Measurements from ENCODE around the gene LCLAT1.
"Not testable (repeated sequence)": the region's sequence is repeated elsewhere in the genome, so short reads cannot be mapped to it uniquely, and the experiment has no call there.

The LCLAT1 gene

DNA sequence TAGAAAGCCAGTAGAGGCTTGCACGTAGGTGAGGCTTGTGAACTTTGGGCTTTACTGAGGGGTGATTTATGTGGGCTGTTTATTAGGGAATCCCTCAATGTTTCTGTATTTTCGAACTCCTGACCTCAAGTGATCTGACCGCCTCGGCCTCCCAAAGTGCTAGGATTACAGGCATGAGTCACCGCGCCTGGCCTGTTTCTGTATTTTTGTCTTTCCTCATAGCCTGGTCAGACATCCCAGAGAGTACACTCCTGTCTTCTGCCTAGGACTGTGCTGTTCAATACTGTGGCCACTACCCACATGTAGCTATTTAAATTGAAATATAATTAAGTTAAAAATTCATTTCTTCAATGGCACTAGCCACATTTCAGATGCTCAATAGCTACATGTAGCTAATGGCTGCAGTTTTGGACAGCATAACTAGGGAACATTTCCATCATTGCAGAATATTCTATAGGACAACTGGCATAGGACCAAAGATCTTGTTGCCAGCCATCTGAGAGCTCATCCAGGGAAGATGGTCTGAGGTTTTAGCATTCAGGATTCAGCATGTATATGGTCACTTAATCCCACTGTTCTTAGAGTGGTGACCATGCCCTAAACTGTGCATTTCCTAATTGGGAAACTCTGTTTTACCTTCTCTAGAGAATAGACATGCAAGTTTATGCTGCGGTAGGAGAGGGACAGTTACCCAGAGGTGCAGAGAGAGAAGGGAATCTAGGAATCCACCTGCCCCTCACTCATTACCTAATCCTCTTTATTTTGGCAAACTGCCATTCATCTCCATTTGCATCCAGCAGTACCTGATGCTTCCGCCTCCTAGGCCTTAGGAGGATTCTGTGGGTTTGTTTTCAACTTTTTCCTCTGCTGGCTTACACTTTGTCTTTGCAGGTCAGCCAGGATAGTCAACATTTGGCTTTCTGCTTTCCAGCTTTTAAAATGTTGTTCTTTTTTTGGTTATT is 64.4 kb downstream of the LCLAT1 start:
- H3K9me3 ChIP-seq: no peaks in the 10 kb centered on the region
- H3K27me3 ChIP-seq: no peaks in the 10 kb centered on the region
- H3K4me3 ChIP-seq (ENCODE audit: low read depth in 1 of 2, low read length in 1 of 2): no peak overlapping the region
- H3K36me3 ChIP-seq: no peaks in the 10 kb centered on the region
- TF ChIP-seq, protein P1, sequence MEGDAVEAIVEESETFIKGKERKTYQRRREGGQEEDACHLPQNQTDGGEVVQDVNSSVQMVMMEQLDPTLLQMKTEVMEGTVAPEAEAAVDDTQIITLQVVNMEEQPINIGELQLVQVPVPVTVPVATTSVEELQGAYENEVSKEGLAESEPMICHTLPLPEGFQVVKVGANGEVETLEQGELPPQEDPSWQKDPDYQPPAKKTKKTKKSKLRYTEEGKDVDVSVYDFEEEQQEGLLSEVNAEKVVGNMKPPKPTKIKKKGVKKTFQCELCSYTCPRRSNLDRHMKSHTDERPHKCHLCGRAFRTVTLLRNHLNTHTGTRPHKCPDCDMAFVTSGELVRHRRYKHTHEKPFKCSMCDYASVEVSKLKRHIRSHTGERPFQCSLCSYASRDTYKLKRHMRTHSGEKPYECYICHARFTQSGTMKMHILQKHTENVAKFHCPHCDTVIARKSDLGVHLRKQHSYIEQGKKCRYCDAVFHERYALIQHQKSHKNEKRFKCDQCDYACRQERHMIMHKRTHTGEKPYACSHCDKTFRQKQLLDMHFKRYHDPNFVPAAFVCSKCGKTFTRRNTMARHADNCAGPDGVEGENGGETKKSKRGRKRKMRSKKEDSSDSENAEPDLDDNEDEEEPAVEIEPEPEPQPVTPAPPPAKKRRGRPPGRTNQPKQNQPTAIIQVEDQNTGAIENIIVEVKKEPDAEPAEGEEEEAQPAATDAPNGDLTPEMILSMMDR (IDR thresholded peaks at IDR 0.05): no peak
- no peak overlapping the region for H3K27ac ChIP-seq
- peaks cover 0 to 4% of the 10 kb centered on the region in 2 experiments for H3K4me1 ChIP-seq (ENCODE audit: control insufficient read depth in 1 of 2, insufficient read depth in 1 of 2, low read depth in 1 of 2, low read length in 1 of 2)

DNA sequence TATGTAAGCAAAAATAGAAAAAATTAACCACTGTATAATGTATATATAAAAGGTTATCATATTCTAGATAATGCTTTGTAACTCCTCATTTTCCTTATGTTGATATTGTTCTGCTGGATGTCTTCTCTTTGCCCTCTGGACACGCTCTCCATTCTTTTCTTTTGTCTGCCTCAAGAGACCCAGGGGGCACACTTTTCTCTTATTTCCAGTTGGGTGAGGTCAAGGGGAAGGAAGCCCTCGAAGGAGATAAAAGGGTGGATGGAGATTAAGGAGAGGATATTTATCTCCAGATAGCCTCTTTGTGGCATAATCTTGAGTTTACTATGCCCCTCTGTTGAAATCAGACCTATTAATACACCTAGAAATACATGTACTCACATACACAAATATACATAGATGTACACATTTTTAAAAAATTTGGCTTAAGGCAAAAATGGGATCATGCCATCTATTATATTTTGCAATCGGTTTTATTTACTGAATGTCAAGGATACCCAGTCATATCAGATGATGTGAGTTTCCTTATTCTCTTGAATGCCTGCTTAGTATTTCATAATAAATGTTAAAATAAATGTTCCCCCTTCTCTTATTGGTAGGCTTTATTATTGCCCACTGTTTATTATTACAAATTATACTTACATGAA is 65.3 kb downstream of the LCLAT1 start:
- Histone ChIP-seq H3K36me3 (no peaks in the 10 kb centered on the region), H3K4me3 (ENCODE audit: low read depth in 1 of 2, low read length in 1 of 2) (no peak overlapping the region), H3K4me1 (ENCODE audit: control insufficient read depth in 1 of 2, insufficient read depth in 1 of 2, low read depth in 1 of 2, low read length in 1 of 2) (no peaks in the 10 kb centered on the region), H3K9me3 (no peaks in the 10 kb centered on the region), H3K27me3 (no peaks in the 10 kb centered on the region), H3K27ac (no peak overlapping the region)
- TF ChIP-seq, protein P1 (IDR thresholded peaks at IDR 0.05): no peak

DNA sequence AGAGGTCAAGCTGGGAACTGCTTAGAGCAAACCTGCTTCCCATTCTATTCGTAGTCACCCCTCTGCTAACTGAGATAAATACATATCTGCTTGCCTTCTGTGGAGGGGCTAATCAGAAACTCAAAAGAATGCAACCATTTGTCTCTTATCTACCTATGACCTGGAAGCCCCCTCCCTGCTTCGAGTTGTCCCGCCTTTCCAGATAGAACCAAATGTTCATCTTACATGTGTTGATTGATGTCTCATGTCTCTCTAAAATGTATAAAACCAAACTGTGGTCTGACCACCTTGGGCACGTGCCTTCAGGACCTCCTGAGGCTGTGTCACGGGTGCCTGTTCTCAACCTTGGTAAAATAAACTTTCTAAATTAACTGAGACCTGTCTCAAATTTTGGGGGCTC is 66.6 kb downstream of the LCLAT1 start:
- not testable (repeated sequence) for H3K36me3 ChIP-seq; H3K27me3 ChIP-seq; H3K4me1 ChIP-seq (ENCODE audit: control insufficient read depth in 1 of 2, insufficient read depth in 1 of 2, low read depth in 1 of 2, low read length in 1 of 2); H3K9me3 ChIP-seq; H3K4me3 ChIP-seq (ENCODE audit: low read depth in 1 of 2, low read length in 1 of 2); H3K27ac ChIP-seq

DNA sequence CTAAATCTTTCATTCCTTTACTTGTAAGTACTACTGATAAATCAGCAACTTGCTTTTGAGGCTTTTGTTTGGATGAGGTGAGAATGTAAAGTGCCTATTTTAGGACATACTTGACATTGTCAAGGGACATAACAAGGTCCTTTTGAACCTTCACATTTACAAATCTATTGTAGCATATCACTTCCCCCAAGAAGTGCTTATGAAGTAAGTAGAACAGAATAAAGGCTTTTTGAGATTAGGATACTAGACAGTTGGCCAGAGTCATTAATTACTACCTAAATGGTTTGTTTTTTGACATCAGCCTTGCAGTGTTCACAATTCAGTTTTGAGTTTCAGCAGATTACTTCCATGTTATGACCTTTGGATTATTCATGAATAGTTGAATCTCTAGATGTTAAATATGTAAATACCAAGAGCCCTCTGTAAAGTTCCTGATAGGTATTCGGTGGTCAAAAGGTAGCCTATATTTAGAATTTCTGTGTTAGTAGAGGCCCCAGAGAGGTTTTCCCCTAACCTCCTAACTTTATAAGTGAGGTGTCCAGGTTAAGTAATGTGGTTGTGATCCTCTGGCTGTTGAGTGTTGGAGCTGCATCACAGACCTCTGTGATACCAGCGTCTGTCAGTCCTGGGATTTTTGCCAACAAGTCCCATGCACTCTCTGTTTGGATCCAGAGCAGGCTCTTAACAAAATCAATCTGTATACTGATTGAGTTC is 67.2 kb downstream of the LCLAT1 start:
- Histone ChIP-seq H3K27ac (no peak overlapping the region), H3K4me1 (ENCODE audit: control insufficient read depth in 1 of 2, insufficient read depth in 1 of 2, low read depth in 1 of 2, low read length in 1 of 2) (no peaks in the 10 kb centered on the region), H3K27me3 (no peaks in the 10 kb centered on the region), H3K4me3 (ENCODE audit: low read depth in 1 of 2, low read length in 1 of 2) (no peak overlapping the region), H3K36me3 (no peaks in the 10 kb centered on the region), H3K9me3 (no peaks in the 10 kb centered on the region)
- TF ChIP-seq, protein P1 (IDR thresholded peaks at IDR 0.05): no peak

DNA sequence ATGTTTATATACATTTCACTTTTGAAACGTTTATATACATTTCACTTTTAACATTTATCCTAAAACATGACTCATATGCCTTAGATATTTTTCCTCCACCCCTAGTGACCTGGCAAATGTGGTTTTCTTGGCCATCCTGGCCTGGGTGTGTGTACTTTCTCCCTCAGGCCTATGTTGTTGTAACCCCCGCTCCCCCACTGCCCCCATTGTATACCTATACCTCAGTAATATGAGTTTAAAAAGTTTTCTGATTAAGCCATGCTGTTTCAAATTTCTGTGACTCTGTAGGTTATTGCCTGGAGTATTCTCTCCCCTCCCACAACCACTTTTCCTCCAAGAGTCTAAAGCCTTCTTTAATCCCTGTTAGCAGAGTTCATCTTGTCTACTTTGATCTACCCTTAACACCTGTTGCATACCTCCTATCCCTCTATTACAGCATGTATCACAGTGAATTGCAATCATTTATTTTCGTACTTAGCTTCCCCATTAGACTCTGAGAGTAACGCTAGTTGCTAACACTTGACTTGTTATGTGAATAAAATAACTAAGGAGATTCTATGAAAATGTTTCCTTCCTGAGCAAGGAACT is 67.9 kb downstream of the LCLAT1 start:
- no peaks in the 10 kb centered on the region for H3K4me1 ChIP-seq (ENCODE audit: control insufficient read depth in 1 of 2, insufficient read depth in 1 of 2, low read depth in 1 of 2, low read length in 1 of 2)
- H3K9me3 ChIP-seq: no peaks in the 10 kb centered on the region
- no peaks in the 10 kb centered on the region for H3K36me3 ChIP-seq
- H3K27ac ChIP-seq: no peak overlapping the region
- H3K27me3 ChIP-seq: no peaks in the 10 kb centered on the region
- TF ChIP-seq, protein P1 (IDR thresholded peaks at IDR 0.05): no peak
- no peak overlapping the region for H3K4me3 ChIP-seq (ENCODE audit: low read depth in 1 of 2, low read length in 1 of 2)
